Stromal cell of bone marrow (primary cell): ENCODE results near the gene RXRA.
"Not testable (repeated sequence)": the region's sequence is repeated elsewhere in the genome, so short reads cannot be mapped to it uniquely, and the experiment has no call there.

ENCODE experiments used
- DNase-seq: peaks from one replicate; pipeline ENCODE4 v3.0.0-alpha.2; 2012; ENCODE audit warnings: low read depth

Gene RXRA

GRCh38 chr9:134293611-134294152 is 32.6 kb upstream of the RXRA start:
- no peak for DNase-seq

GRCh38 chr9:134294153-134295071 is 31.8 kb upstream of the RXRA start:
- DNase-seq: no peak

GRCh38 chr9:134295101-134295745 is 31.0 kb upstream of the RXRA start:
- DNase-seq: no peak

- DNase-seq: no peak
Measured at GRCh38 chr9:134295746-134296250, 30.5 kb upstream of the RXRA start.

- no peak for DNase-seq
Measured at GRCh38 chr9:134296301-134297082, 29.8 kb upstream of the RXRA start.

- no peak for DNase-seq
Measured at GRCh38 chr9:134297083-134297410, 29.2 kb upstream of the RXRA start.

- DNase-seq: no peak
Measured at GRCh38 chr9:134297576-134297975, 28.7 kb upstream of the RXRA start.

GRCh38 chr9:134298000-134298399 is 28.3 kb upstream of the RXRA start:
- DNase-seq: no peak

GRCh38 chr9:134299068-134299467 is 27.2 kb upstream of the RXRA start:
- no peak for DNase-seq

GRCh38 chr9:134299883-134300282 is 26.4 kb upstream of the RXRA start:
- no peak for DNase-seq

- DNase-seq: no peak
Measured at GRCh38 chr9:134301387-134302129, 24.7 kb upstream of the RXRA start.

- DNase-seq: no peak
Measured at GRCh38 chr9:134302130-134302817, 24.0 kb upstream of the RXRA start.

GRCh38 chr9:134303601-134304000 is 22.7 kb upstream of the RXRA start:
- no peak for DNase-seq

- no peak for DNase-seq
Measured at GRCh38 chr9:134304261-134304660, 22.0 kb upstream of the RXRA start.

GRCh38 chr9:134304690-134305089 is 21.6 kb upstream of the RXRA start:
- no peak for DNase-seq

- DNase-seq: no peak
Measured at GRCh38 chr9:134305533-134305932, 20.7 kb upstream of the RXRA start.

- DNase-seq: not testable (repeated sequence)
Measured at GRCh38 chr9:134306042-134306441, 20.2 kb upstream of the RXRA start.

GRCh38 chr9:134306636-134307600 is 19.3 kb upstream of the RXRA start:
- no peak for DNase-seq
